SK-N-SH (cell line): ENCODE measurements around the gene CHRND. TPM values are rescaled to one million over a fixed set of nuclear protein-coding genes. Genes with fewer than 3 reads are reported as not detected.

Experiments
- CTCF ChIA-PET: fragments of 300-600, 350-600 bp; formaldehyde crosslinking; extraction: SDS; loops from one replicate; lab custom pipeline; 2021; lab: Yijun Ruan, JAX
- POLR2A ChIA-PET: fragments of 350-600 bp; sonication (Branson Sonifier 250); formaldehyde crosslinking; extraction: SDS; loops from one replicate; lab custom pipeline; 2020; ENCODE audit warnings: antibody characterized with exemption, inconsistent platforms; lab: Yijun Ruan, JAX
- DNase-seq: peaks from one replicate; pipeline ENCODE4 v3.0.0; 2012
- H2AFZ ChIP-seq: fragments of 200-600 bp; sonication (generic); 2 replicates; pipeline ENCODE4 v1.8.1; 2016; ENCODE audit warnings: antibody characterized with exemption, mild to moderate bottlenecking, low read depth
- H3F3A ChIP-seq: fragments of 200-600 bp; sonication (generic); replicated peaks from 2 replicates; pipeline ENCODE3; 2016; ENCODE audit warnings: antibody characterized with exemption, mild to moderate bottlenecking; ENCODE audit not compliant: insufficient read depth
- H3K27ac ChIP-seq, 2 experiments: fragments of 200-500 bp in 1 of 2; fragments of 200-600 bp in 1 of 2; sonication (Bioruptor generic) in 1 of 2; sonication (generic), shearing (Covaris generic) in 1 of 2; 2 replicates each; pipeline versions ENCODE4 v1.5.1 to v1.6.1; 2014 to 2016; ENCODE audit warnings: low read depth in 2 of 2, inconsistent platforms in 1 of 2, low read length in 1 of 2, mild to moderate bottlenecking in 1 of 2, mixed read lengths in 1 of 2
- H3K27me3 ChIP-seq: fragments of 200-600 bp; sonication (generic), shearing (Covaris generic); 2 replicates; pipeline ENCODE4 v1.6.1; 2016; ENCODE audit warnings: mixed run types; ENCODE audit not compliant: insufficient read depth
- H3K36me3 ChIP-seq, 2 experiments: fragments of 200-500 bp in 1 of 2; fragments of 200-600 bp in 1 of 2; sonication (Bioruptor generic) in 1 of 2; sonication (generic) in 1 of 2; replicated peaks in 1 of 2; 2 replicates each; pipeline versions ENCODE3 to v1.5.1; 2014 to 2016; ENCODE audit warnings: low read length in 1 of 2, mild to moderate bottlenecking in 1 of 2; ENCODE audit not compliant: insufficient read depth in 2 of 2, control insufficient read depth in 1 of 2
- H3K4me1 ChIP-seq, 2 experiments: fragments of 200-500 bp in 1 of 2; fragments of 200-600 bp in 1 of 2; sonication (Bioruptor generic) in 1 of 2; sonication (generic), shearing (Covaris generic) in 1 of 2; 2 replicates each; pipeline versions ENCODE4 v1.5.1 to v1.6.1; 2014 to 2016; ENCODE audit warnings: low read depth in 1 of 2, low read length in 1 of 2, mixed run types in 1 of 2; ENCODE audit not compliant: insufficient read depth in 2 of 2, control insufficient read depth in 1 of 2
- H3K4me2 ChIP-seq: fragments of 200-600 bp; sonication (generic), shearing (Covaris generic); 2 replicates; pipeline ENCODE4 v1.6.1; 2017; ENCODE audit warnings: mixed run types
- H3K4me3 ChIP-seq, 2 experiments: fragments of 200-500 bp in 1 of 2; fragments of 200-600 bp in 1 of 2; sonication (Bioruptor generic) in 1 of 2; sonication (generic), shearing (Covaris generic) in 1 of 2; 2 replicates each; pipeline versions ENCODE4 v1.5.1 to v1.8.1; 2014 to 2016; ENCODE audit warnings: low read depth in 2 of 2, inconsistent platforms in 1 of 2, low read length in 1 of 2, mild to moderate bottlenecking in 1 of 2, mixed read lengths in 1 of 2, moderate library complexity in 1 of 2
- H3K79me2 ChIP-seq: fragments of 200-600 bp; sonication (generic); 2 replicates; pipeline ENCODE4 v1.8.1; 2017; ENCODE audit warnings: mild to moderate bottlenecking; ENCODE audit not compliant: insufficient read depth
- H3K9ac ChIP-seq: fragments of 200-600 bp; sonication (generic); 2 replicates; pipeline ENCODE4 v1.6.1; 2017; ENCODE audit warnings: mixed run types
- H3K9me2 ChIP-seq: fragments of 200-600 bp; sonication (generic); 2 replicates; pipeline ENCODE4 v1.6.1; 2017; ENCODE audit warnings: mixed run types
- H3K9me3 ChIP-seq: fragments of 200-600 bp; sonication (generic); 2 replicates; pipeline ENCODE4 v1.6.1; 2017; ENCODE audit warnings: mixed run types, mild to moderate bottlenecking, moderate library complexity
- H4K20me1 ChIP-seq: fragments of 200-600 bp; sonication (generic); 2 replicates; pipeline ENCODE4 v1.6.1; 2017; ENCODE audit warnings: mild to moderate bottlenecking, mixed run types; ENCODE audit not compliant: insufficient read depth
- CTCF ChIP-seq: fragments of 200-600 bp; sonication (generic); IDR thresholded peaks from 2 replicates; pipeline ENCODE4 v1.6.1; 2017; ENCODE audit warnings: antibody characterized with exemption, mild to moderate bottlenecking, moderate library complexity
- EP300 ChIP-seq, 2 experiments: IDR thresholded peaks; 2 replicates each; pipeline versions ENCODE4 v1.4.0 to v1.6.1; 2012; ENCODE audit warnings: borderline replicate concordance in 1 of 2, low read depth in 1 of 2, low read length in 1 of 2
- IRF3 ChIP-seq: fragments of 150-350 bp; IDR thresholded peaks from 2 replicates; pipeline ENCODE4 v1.6.1; 2016; ENCODE audit warnings: mild to moderate bottlenecking, low read depth, low read length
- JUND ChIP-seq: IDR thresholded peaks from 2 replicates; pipeline ENCODE4 v1.4.0; 2012
- MEF2A ChIP-seq: IDR thresholded peaks from 2 replicates; pipeline ENCODE4 v1.4.0; 2012; ENCODE audit warnings: low read depth, borderline replicate concordance
- NFIC ChIP-seq: IDR thresholded peaks from 2 replicates; pipeline ENCODE4 v1.4.0; 2012; ENCODE audit warnings: borderline replicate concordance
- POLR2AphosphoS5 ChIP-seq: IDR thresholded peaks from 2 replicates; pipeline ENCODE4 v1.6.1; 2012; ENCODE audit warnings: low read depth, low read length
- RCOR1 ChIP-seq: fragments of 150-350 bp; IDR thresholded peaks from 2 replicates; pipeline ENCODE4 v1.6.1; 2017; ENCODE audit warnings: antibody characterized with exemption, low read length
- REST ChIP-seq: IDR thresholded peaks from 2 replicates; pipeline ENCODE4 v1.6.1; 2012; ENCODE audit warnings: mild to moderate bottlenecking, low read depth, low read length, moderate library complexity
- RFX5 ChIP-seq: IDR thresholded peaks from 2 replicates; pipeline ENCODE4 v1.6.1; 2012; ENCODE audit warnings: mild to moderate bottlenecking, improper control_type of control experiment, low read length
- RXRA ChIP-seq: IDR thresholded peaks from 2 replicates; pipeline ENCODE4 v1.4.0; 2012; ENCODE audit warnings: low read depth, mild to moderate bottlenecking, borderline replicate concordance
- TCF12 ChIP-seq: IDR thresholded peaks from 2 replicates; pipeline ENCODE4 v1.4.0; 2012
- YY1 ChIP-seq: IDR thresholded peaks from 2 replicates; pipeline ENCODE4 v1.4.0; 2012; ENCODE audit warnings: low read depth, mild to moderate bottlenecking
- WGBS: methylation state at CpG from one replicate; pipeline ENCODE4 v1.1.6; 2017; ENCODE audit warnings: low lambda C conversion rate; 5-methylcytosine and 5-hydroxymethylcytosine counted together
- polyA plus RNA-seq, 3 experiments: library from polyadenylated mRNA; depleted of rRNA; stranded (reverse); fragments of >200 nt; gene quantifications; 2 replicates each; pipeline ENCODE4 v1.2.3, GENCODE V29; 2012

CHRND gene
- polyA plus RNA-seq, 1 of the 3 experiments (the other 2 are of a cell fraction), result 0.12 TPM

- Histone ChIP-seq H3K9me2 (no peaks in the 10 kb centered on the region), H3F3A (no peaks in the 10 kb centered on the region), H3K79me2 (no peaks in the 10 kb centered on the region), H4K20me1 (no peaks in the 10 kb centered on the region), H3K27me3 (no peaks in the 10 kb centered on the region), H3K27ac (no peak overlapping the region), H3K4me3 (no peak overlapping the region), H3K4me1 (peaks cover 0 to 15% of the 10 kb centered on the region in 2 experiments; a peak in 1 of 4 replicates), H3K9ac (no peak overlapping the region), H3K36me3 (no peaks in the 10 kb centered on the region), H3K4me2 (no peak overlapping the region), H2AFZ (no peak overlapping the region), H3K9me3 (no peaks in the 10 kb centered on the region)
- no peak for DNase-seq
- TF ChIP-seq RCOR1 (no peak), RFX5 (no peak), POLR2AphosphoS5 (no peak), RXRA (no peak), YY1 (no peak), CTCF (no peak), TCF12 (no peak), NFIC (no peak), IRF3 (no peak), EP300 (IDR thresholded peaks at IDR 0.05; ENCODE audit: borderline replicate concordance in 1 of 2, low read depth in 1 of 2, low read length in 1 of 2) (no peak), MEF2A (no peak), JUND (no peak), REST (no peak)
- ChIA-PET POLR2A (no interaction called here), CTCF (interaction anchor here (1.1 to 2.9 kb wide), 3 partner anchors 27 to 55 kb away, joined by 3 to 17 read pairs (median 6); no protein-coding TSS in a partner anchor)
- WGBS, result 56% methylated on average over 2 of the region's 5 CpGs
These were observed 31.4 kb upstream of the CHRND start for GRCh38 chr2:232494542-232494941.
